Kidney epithelial cell (primary cell): Measurements from ENCODE around the gene PGLYRP3. TPM values are rescaled to one million over a fixed set of nuclear protein-coding genes. Genes with fewer than 3 reads are reported as not detected.

Source experiments
- DNase-seq: peaks from one replicate; pipeline ENCODE4 v3.0.0-alpha.2; 2010; ENCODE audit warnings: low read depth
- H3K27me3 ChIP-seq: 2 replicates; pipeline ENCODE4 v1.6.0; 2011; ENCODE audit warnings: low read length; ENCODE audit not compliant: control insufficient read depth, insufficient read depth
- H3K36me3 ChIP-seq: 2 replicates; pipeline ENCODE4 v1.5.1; 2011; ENCODE audit warnings: low read length; ENCODE audit not compliant: control insufficient read depth, insufficient read depth
- H3K4me3 ChIP-seq: 2 replicates; pipeline ENCODE4 v1.5.1; 2011; ENCODE audit warnings: low read depth, mild to moderate bottlenecking, control low read depth, low read length
- CTCF ChIP-seq: IDR thresholded peaks from 2 replicates; pipeline ENCODE4 v1.5.1; 2011; ENCODE audit warnings: mild to moderate bottlenecking, moderate library complexity, low read length, control low read depth, inconsistent platforms; ENCODE audit not compliant: insufficient read depth, poor library complexity, severe bottlenecking
- total RNA-seq: library from RNA; depleted of rRNA; stranded (reverse); fragments of >200 nt; gene quantifications from 2 replicates; pipeline ENCODE4 v1.2.3, GENCODE V29; 2015

PGLYRP3 gene
- total RNA-seq, 1 donor from 2014 or later = not detected

DNA sequence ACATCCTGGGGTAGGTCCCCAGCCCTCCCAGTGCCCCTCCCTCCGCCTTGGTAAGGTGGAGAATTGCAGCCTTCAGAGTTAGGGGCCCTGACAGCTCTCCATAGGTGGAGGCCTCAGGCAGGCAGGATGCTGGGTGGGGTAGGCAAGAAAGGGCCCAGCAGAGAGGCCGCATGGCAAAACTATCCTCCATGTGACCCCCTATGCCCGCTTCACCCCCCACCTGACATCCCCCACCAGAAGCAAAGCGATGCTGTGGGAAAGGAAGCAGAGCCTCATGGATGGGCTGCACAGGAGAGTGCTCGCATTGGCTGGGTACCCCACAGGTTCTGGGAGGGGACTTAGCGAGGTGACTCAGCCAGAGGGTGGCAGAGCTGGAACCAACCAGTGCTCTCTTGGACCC is 46.5 kb upstream of the PGLYRP3 start:
- TF ChIP-seq CTCF = no peak
- DNase-seq = no peak
- H3K36me3 ChIP-seq = no peaks in the 10 kb centered on the region
- H3K27me3 ChIP-seq = no peaks in the 10 kb centered on the region
- H3K4me3 ChIP-seq = no peak overlapping the region

DNA sequence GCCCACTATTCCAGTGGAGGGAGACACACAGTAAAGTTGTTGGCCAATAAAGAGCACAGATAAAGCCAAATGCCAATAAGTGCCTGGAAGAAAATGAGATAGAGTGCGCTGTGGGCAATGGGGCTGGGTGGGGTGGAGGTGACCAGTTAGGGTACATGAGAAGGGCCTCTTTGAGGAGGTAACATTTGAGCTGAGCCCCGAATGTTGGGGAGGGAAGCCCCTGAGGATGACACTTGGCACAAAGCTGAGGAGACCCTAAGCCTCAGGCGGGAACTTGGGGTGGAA is 45.9 kb upstream of the PGLYRP3 start:
- Histone ChIP-seq H3K27me3 (no peaks in the 10 kb centered on the region), H3K4me3 (no peak overlapping the region), H3K36me3 (no peaks in the 10 kb centered on the region)
- DNase-seq = no peak
- TF ChIP-seq CTCF = no peak

DNA sequence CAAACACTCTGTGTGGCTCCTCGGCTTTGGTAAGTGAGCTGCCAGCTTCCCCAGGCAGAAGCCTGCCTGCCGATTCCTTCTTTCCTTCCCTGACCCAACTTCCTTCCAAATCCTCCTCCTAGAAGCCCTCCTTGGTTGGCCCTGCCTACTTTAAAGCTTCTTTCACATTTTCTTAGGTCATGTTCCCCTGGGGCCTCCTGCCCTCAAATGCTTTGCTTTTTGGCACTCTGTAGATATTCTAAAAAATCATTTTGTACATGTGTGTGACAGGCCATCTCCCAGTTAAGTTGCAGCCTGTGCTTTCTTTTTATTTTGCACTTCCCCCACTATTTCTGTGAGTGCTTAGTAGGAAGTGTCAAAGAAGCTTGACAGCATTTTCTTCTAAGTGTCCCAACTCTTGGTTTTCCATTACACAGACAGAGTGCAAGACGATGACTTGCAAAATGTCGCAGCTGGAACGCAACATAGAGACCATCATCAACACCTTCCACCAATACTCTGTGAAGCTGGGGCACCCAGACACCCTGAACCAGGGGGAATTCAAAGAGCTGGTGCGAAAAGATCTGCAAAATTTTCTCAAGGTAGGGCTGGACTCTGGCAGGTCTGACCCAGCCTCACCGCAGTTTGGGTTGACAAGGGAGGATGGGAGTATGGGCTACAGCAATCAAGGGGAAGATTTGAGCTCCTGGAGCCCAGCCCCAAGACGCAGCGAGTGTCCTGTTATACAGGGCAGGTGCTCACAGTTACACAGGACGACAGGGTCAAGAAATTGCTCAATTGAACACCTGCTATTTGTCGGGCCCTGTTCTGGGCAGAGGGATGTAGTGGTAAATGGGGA is 45.3 kb upstream of the PGLYRP3 start, which contains the start of gene S100A9:
S100A9 (plus strand) TSS at position 2 of the 838 bp plus-strand sequence; CDS start at position 432, 430 bp downstream.
- no peaks in the 10 kb centered on the region for H3K27me3 ChIP-seq
- TF ChIP-seq CTCF = no peak
- DNase-seq = no peak
- H3K4me3 ChIP-seq = no peak within 1 kb of the TSS
- no peaks in the 10 kb centered on the region for H3K36me3 ChIP-seq

GRCh38 chr1:153357076-153357852 is 44.5 kb upstream of the PGLYRP3 start:
- Histone ChIP-seq H3K36me3 (no peaks in the 10 kb centered on the region), H3K27me3 (no peaks in the 10 kb centered on the region), H3K4me3 (no peak overlapping the region)
- no peak for DNase-seq
- TF ChIP-seq CTCF = no peak

GRCh38 chr1:153356392-153357075 is 43.8 kb upstream of the PGLYRP3 start:
- no peaks in the 10 kb centered on the region for H3K27me3 ChIP-seq
- H3K4me3 ChIP-seq = no peak overlapping the region
- no peaks in the 10 kb centered on the region for H3K36me3 ChIP-seq
- TF ChIP-seq CTCF = no peak
- no peak for DNase-seq
